H1 (cell line): Measurements from ENCODE around the gene RLN1. TPM values are rescaled to one million over a fixed set of nuclear protein-coding genes. Genes with fewer than 3 reads are reported as not detected.
"Not testable (repeated sequence)": the region's sequence is repeated elsewhere in the genome, so short reads cannot be mapped to it uniquely, and the experiment has no call there.

ENCODE experiments used
- CTCF ChIA-PET: fragments of 300-600 bp; sonication (Branson Sonifier 250); formaldehyde crosslinking; loops from one replicate; lab custom pipeline; 2021; ENCODE audit not compliant: partially characterized antibody; lab: Charles Lee
- POLR2A ChIA-PET: fragments of 300-600 bp; sonication (Branson Sonifier 250); formaldehyde crosslinking; loops from one replicate; lab custom pipeline; 2021; ENCODE audit warnings: inconsistent platforms; ENCODE audit not compliant: partially characterized antibody; lab: Charles Lee
- DNase-seq, 2 experiments: peaks; one replicate each; pipeline versions ENCODE4 v3.0.0 to v3.0.0-alpha.2; 2010 to 2022; ENCODE audit warnings: low spot score in 2 of 2, low read depth in 1 of 2, mixed read lengths in 1 of 2
- FAIRE-seq: peaks from 2 replicates; lab custom pipeline; 2011; peaks lifted over from hg19 to GRCh38; lab: Jason Lieb, UNC
- H2AFZ ChIP-seq: 2 replicates; pipeline ENCODE4 v1.8.1; 2012; ENCODE audit warnings: low read length, inconsistent platforms
- H2AK5ac ChIP-seq: 2 replicates; pipeline ENCODE4 v1.6.1; 2013; ENCODE audit warnings: low read depth, low read length
- H2BK120ac ChIP-seq: replicated peaks from 2 replicates; pipeline ENCODE3; 2013; ENCODE audit warnings: low read depth, low read length, inconsistent platforms
- H2BK12ac ChIP-seq: 2 replicates; pipeline ENCODE4 v1.6.1; 2013; ENCODE audit warnings: low read depth, low read length
- H2BK15ac ChIP-seq: 2 replicates; pipeline ENCODE4 v1.6.1; 2013; ENCODE audit warnings: low read length
- H2BK20ac ChIP-seq: 2 replicates; pipeline ENCODE4 v1.6.1; 2013; ENCODE audit warnings: low read length
- H2BK5ac ChIP-seq: 2 replicates; pipeline ENCODE4 v1.6.1; 2013; ENCODE audit warnings: low read depth, low read length
- H3K14ac ChIP-seq: 2 replicates; pipeline ENCODE4 v1.6.1; 2013; ENCODE audit warnings: inconsistent platforms; ENCODE audit not compliant: insufficient read length
- H3K18ac ChIP-seq: 2 replicates; pipeline ENCODE4 v1.6.1; 2013; ENCODE audit warnings: low read length; ENCODE audit errors: extremely low read depth
- H3K23ac ChIP-seq: 2 replicates; pipeline ENCODE4 v1.6.1; 2013; ENCODE audit warnings: inconsistent platforms; ENCODE audit not compliant: insufficient read length
- H3K23me2 ChIP-seq: 2 replicates; pipeline ENCODE4 v1.6.1; 2013; ENCODE audit warnings: low read depth, low read length
- H3K27ac ChIP-seq: 2 replicates; pipeline ENCODE4 v1.6.1; 2011; ENCODE audit warnings: low read depth, low read length, inconsistent platforms
- H3K27me3 ChIP-seq, 4 experiments: replicated peaks in 1 of 4; 1 replicate in 1 of 4; 2 replicates in 3 of 4; pipeline versions ENCODE4 v1.6.1 to v1.8.1; 2011 to 2013; ENCODE audit warnings: low read length in 3 of 4, mild to moderate bottlenecking in 3 of 4, inconsistent platforms in 2 of 4, mixed read lengths in 2 of 4, moderate library complexity in 1 of 4; ENCODE audit not compliant: control insufficient read depth in 3 of 4, insufficient read depth in 3 of 4; ENCODE audit errors: extremely low read depth in 1 of 4
- H3K36me3 ChIP-seq, 4 experiments: 2 replicates each; pipeline versions ENCODE4 v1.6.1 to v1.8.1; 2011 to 2013; ENCODE audit warnings: mild to moderate bottlenecking in 4 of 4, low read length in 3 of 4, moderate library complexity in 2 of 4, control low read depth in 1 of 4, inconsistent platforms in 1 of 4; ENCODE audit not compliant: insufficient read depth in 4 of 4, control insufficient read depth in 2 of 4
- H3K4ac ChIP-seq: replicated peaks from 2 replicates; pipeline ENCODE3; 2013; ENCODE audit warnings: low read length, low read depth, mixed read lengths, inconsistent platforms; ENCODE audit not compliant: insufficient read length
- H3K4me1 ChIP-seq, 4 experiments: replicated peaks in 1 of 4; 1 replicate in 1 of 4; 2 replicates in 3 of 4; pipeline versions ENCODE4 v1.6.1 to v1.8.1; 2011 to 2013; ENCODE audit warnings: low read length in 3 of 4, inconsistent platforms in 2 of 4, mixed read lengths in 1 of 4; ENCODE audit not compliant: insufficient read depth in 4 of 4, control insufficient read depth in 3 of 4
- H3K4me2 ChIP-seq, 2 experiments: 2 replicates each; pipeline versions ENCODE4 v1.6.1 to v1.8.1; 2011 to 2013; ENCODE audit warnings: low read depth in 2 of 2, low read length in 2 of 2, control low read depth in 1 of 2, inconsistent platforms in 1 of 2, mild to moderate bottlenecking in 1 of 2; ENCODE audit not compliant: insufficient read depth in 1 of 2
- H3K4me3 ChIP-seq, 4 experiments: fragments of 200-600, 300-600 bp in 1 of 4; sonication (generic), shearing (Covaris generic), sonication (Bioruptor Twin) in 1 of 4; 2 replicates each; pipeline versions ENCODE4 v1.5.1 to v1.8.1; 2011 to 2016; ENCODE audit warnings: low read length in 4 of 4, low read depth in 3 of 4, control low read depth in 2 of 4, inconsistent platforms in 2 of 4, mild to moderate bottlenecking in 2 of 4, mixed read lengths in 1 of 4, moderate library complexity in 1 of 4; ENCODE audit not compliant: insufficient read depth in 2 of 4; ENCODE audit errors: extremely low read depth in 1 of 4
- H3K56ac ChIP-seq: replicated peaks from 2 replicates; pipeline ENCODE3; 2013; ENCODE audit warnings: low read depth, mild to moderate bottlenecking, mixed read lengths, low read length, inconsistent platforms; ENCODE audit not compliant: insufficient read length
- H3K79me1 ChIP-seq: 2 replicates; pipeline ENCODE4 v1.6.1; 2013; ENCODE audit warnings: low read depth, low read length, control low read depth
- H3K79me2 ChIP-seq, 2 experiments: 2 replicates each; pipeline versions ENCODE4 v1.6.1 to v1.8.1; 2012 to 2013; ENCODE audit warnings: low read length in 2 of 2, mild to moderate bottlenecking in 2 of 2, inconsistent platforms in 1 of 2; ENCODE audit not compliant: insufficient read depth in 2 of 2, control insufficient read depth in 1 of 2
- H3K9ac ChIP-seq, 4 experiments: replicated peaks in 1 of 4; 1 replicate in 1 of 4; 2 replicates in 3 of 4; pipeline versions ENCODE4 v1.6.1 to v1.8.1; 2011 to 2013; ENCODE audit warnings: low read depth in 3 of 4, low read length in 3 of 4, control low read depth in 2 of 4, mild to moderate bottlenecking in 2 of 4, moderate library complexity in 2 of 4, inconsistent platforms in 1 of 4; ENCODE audit errors: extremely low read depth in 1 of 4
- H3K9me3 ChIP-seq, 2 experiments: 2 replicates each; pipeline versions ENCODE4 v1.6.1 to v1.8.1; 2012 to 2013; ENCODE audit warnings: mild to moderate bottlenecking in 2 of 2, moderate library complexity in 2 of 2, control low read depth in 1 of 2, inconsistent platforms in 1 of 2, low read depth in 1 of 2, low read length in 1 of 2, mixed read lengths in 1 of 2; ENCODE audit not compliant: insufficient read depth in 2 of 2
- H4K20me1 ChIP-seq, 2 experiments: replicated peaks in 1 of 2; 2 replicates each; pipeline versions ENCODE3 to v1.8.1; 2011 to 2013; ENCODE audit warnings: inconsistent platforms in 2 of 2, low read length in 2 of 2, mild to moderate bottlenecking in 1 of 2; ENCODE audit not compliant: insufficient read depth in 2 of 2, control insufficient read depth in 1 of 2
- H4K5ac ChIP-seq: 2 replicates; pipeline ENCODE4 v1.6.1; 2013; ENCODE audit warnings: low read length, low read depth, mixed read lengths, inconsistent platforms; ENCODE audit not compliant: insufficient read length
- H4K8ac ChIP-seq: 2 replicates; pipeline ENCODE4 v1.8.0; 2013; ENCODE audit warnings: mild to moderate bottlenecking, moderate library complexity, low read length, inconsistent platforms; ENCODE audit not compliant: insufficient read depth; ENCODE audit errors: extremely low read depth
- H4K91ac ChIP-seq: replicated peaks from 2 replicates; pipeline ENCODE3; 2013; ENCODE audit warnings: low read length, mixed read lengths, inconsistent platforms; ENCODE audit not compliant: insufficient read length
- WGBS, 2 experiments: shearing (Covaris generic) in 1 of 2; methylation state at CpG; one replicate each; pipeline versions ENCODE4 v1.1.6 to v1.1.7; 2013 to 2015; ENCODE audit warnings: low lambda C conversion rate in 2 of 2, mixed read lengths in 2 of 2, inconsistent platforms in 1 of 2, low coverage in 1 of 2, missing lambda C conversion rate in 1 of 2; ENCODE audit not compliant: insufficient replicate concordance in 2 of 2, insufficient coverage in 1 of 2, insufficient read length in 1 of 2; ENCODE audit errors: extremely low coverage in 1 of 2, missing lambda C conversion rate in 1 of 2; 5-methylcytosine and 5-hydroxymethylcytosine counted together
- polyA plus RNA-seq, 7 experiments: library from polyadenylated mRNA; depleted of rRNA in 3 of 7; stranded (reverse) in 5 of 7; unstranded in 2 of 7; fragments of >200 nt in 5 of 7; fragments of 200-250 nt in 2 of 7; gene quantifications; 1 replicate in 5 of 7; 2 replicates in 1 of 7; 4 replicates in 1 of 7; pipeline versions ENCODE4 v1.2.1 to v1.2.3, GENCODE V29; 2011 to 2013; ENCODE audit warnings: missing spikeins in 2 of 7, mixed read lengths in 2 of 7
- total RNA-seq: library from RNA; stranded (reverse); fragmentation: NEBNext Ultra II Directional; extraction: Animal tissue kit (Norgen Biotek cat#: 25700); gene quantifications from 2 replicates; pipeline ENCODE4 v1.2.1, GENCODE V29; 2021

The RLN1 gene
- total and polyA plus RNA-seq, 2 of the 8 experiments (the other 6 are each of a cell fraction or from before 2014, with no cell fraction given), result 0.51 to 0.80 TPM

GRCh38 chr9:5316406-5316805 lies 23.3 kb downstream of the RLN1 start:
- H3K27ac ChIP-seq, H4K8ac ChIP-seq, POLR2A ChIA-PET, H2AK5ac ChIP-seq, H4K91ac ChIP-seq, H3K79me1 ChIP-seq, DNase-seq, CTCF ChIA-PET, H3K23me2 ChIP-seq, H2BK5ac ChIP-seq, H3K9me3 ChIP-seq, H3K18ac ChIP-seq, H3K4me1 ChIP-seq, H3K4me3 ChIP-seq, H3K9ac ChIP-seq, H2BK15ac ChIP-seq, H2BK120ac ChIP-seq, H2BK12ac ChIP-seq, H2AFZ ChIP-seq, FAIRE-seq, H3K23ac ChIP-seq, H3K4me2 ChIP-seq, H4K5ac ChIP-seq, H3K56ac ChIP-seq, H3K4ac ChIP-seq, H3K79me2 ChIP-seq, H3K36me3 ChIP-seq, H4K20me1 ChIP-seq, H3K27me3 ChIP-seq, H3K14ac ChIP-seq, H2BK20ac ChIP-seq: not testable (repeated sequence)
- WGBS, 2 experiments, result 100% methylated on average over 1 of the region's 1 CpG; no CpG with 5 or more reads in 1 of the 2 experiments
